Measurements from ENCODE around the gene EFCAB6.

DNA sequence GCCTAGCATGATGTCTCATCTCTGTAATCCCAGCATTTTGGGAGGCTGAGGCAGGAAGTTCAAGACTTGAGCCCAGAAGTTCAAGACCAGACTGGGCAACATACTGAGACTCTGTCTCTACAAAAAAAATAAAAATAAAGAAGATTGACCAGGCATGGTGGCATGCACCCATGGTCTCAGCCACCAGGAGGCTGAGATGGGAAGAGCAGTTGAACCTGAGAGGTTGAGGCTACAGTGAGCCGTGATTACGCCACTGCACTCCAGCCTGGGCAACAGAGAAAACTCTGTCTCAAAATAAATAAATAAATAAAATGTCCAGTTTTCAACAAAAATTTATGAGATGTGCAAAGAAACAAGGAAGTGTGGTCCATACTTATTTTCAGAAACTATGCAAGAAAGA is 28.3 kb downstream of the EFCAB6 start:
- TF ChIP-seq, protein P1, sequence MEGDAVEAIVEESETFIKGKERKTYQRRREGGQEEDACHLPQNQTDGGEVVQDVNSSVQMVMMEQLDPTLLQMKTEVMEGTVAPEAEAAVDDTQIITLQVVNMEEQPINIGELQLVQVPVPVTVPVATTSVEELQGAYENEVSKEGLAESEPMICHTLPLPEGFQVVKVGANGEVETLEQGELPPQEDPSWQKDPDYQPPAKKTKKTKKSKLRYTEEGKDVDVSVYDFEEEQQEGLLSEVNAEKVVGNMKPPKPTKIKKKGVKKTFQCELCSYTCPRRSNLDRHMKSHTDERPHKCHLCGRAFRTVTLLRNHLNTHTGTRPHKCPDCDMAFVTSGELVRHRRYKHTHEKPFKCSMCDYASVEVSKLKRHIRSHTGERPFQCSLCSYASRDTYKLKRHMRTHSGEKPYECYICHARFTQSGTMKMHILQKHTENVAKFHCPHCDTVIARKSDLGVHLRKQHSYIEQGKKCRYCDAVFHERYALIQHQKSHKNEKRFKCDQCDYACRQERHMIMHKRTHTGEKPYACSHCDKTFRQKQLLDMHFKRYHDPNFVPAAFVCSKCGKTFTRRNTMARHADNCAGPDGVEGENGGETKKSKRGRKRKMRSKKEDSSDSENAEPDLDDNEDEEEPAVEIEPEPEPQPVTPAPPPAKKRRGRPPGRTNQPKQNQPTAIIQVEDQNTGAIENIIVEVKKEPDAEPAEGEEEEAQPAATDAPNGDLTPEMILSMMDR (IDR thresholded peaks at IDR 0.05; ENCODE audit: low read length), result no peak
- TF ChIP-seq EZH2 (IDR thresholded peaks at IDR 0.05; ENCODE audit: borderline replicate concordance, low read length), result no peak
